Activated T-helper 1 cell treated with Interleukin-2 at 50 U/mL for 16 hours (primary cell): ENCODE results near the gene AVPR2.

Experiments used
- DNase-seq: peaks from one replicate; pipeline ENCODE4 v3.0.0-alpha.2; 2020; ENCODE audit warnings: low read depth

Gene AVPR2

DNA sequence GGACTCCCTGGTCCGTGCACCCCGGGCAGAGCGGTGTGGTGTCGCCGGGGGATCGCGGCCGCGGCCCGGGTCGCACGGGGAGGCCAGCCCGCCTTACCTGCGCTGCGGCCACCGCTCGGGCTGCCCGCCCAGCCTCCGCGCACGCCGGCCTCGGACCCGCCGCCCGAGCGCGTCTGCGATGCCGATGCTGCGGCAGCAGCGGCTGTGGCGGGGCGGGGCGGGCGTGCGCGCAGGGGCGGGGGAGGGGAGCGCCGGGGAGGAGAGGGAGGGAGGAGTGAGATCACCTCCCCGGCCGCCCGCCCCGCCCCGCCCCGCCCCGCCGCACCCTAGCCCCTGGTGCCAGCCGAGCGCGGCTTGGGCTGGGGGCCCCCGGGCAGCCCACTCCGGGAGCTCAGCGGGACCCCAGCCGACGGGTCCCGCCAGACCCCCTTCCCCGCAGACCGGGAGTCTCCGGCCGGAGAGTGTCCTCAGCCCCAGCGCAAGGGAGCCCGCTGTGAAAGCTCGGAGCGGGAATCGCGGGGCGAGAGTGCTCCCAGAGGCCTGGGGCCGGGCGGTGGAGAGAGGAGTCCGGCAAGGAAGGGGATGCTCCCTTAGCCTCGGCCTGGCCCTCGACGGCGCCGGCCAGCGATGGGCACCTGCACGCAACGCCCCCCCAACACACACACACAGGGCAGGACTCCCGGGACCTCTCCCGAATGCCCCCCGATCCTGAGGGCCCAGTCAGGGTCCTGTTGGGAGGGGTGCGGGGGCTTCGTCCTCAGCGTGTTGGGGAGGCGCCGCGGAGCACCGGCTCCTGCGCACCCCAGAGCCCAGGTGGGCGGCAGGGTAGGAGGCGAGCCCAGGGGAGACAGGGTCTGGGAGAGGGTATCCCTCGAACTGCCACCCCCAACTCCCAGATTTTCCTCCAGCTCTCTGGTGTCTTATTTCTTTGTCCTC is 18.2 kb upstream of the AVPR2 start, which contains the start of gene L1CAM:
Gene L1CAM, minus strand, starts transcription at position 206 of the 936 bp plus-strand sequence. CDS start 10,337 bp downstream, outside the sequence.
- DNase-seq, result no peak

- DNase-seq, result no peak
Measured at GRCh38 chrX:153886915-153887314, 17.6 kb upstream of the AVPR2 start.

DNA sequence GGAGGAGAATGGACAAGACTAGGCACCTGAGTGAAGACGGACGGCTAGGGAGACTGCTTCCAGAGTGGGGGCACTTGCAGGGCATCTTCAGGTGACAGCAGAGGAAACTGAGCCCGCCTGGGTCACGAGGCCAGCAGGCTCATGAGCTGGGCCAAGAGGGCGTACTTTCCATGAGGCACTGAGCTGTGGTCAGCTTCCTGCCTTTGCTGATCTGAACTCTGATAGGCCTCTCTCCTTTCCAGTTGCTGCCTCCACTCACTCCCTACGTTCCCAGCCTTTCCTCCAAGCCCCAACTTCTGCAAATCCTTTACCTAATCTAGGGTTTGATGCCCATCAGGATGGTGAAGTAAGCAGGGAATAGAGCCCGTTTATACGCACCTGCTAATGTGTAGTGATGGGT is 17.1 kb upstream of the AVPR2 start:
- DNase-seq, result no peak

DNA sequence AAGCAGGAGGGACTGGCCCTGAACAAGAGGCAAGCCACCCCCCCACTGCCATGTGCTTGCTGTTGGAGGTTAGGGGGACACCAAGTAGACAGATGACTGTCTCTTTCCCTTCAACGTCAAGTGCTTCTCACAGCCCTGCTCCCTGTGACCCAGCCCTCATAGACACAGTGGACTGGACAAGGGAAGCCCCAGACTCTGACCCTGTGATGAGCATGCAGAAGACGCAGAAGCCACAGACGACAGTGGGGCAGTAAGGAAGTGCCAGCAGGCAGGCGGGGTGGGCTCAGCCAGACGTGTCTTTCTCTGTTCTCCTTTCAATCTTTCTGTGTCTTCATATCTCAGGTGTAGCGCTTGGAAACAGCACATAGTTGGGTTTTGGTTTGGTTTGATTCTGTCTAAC is 16.1 kb upstream of the AVPR2 start:
- no peak for DNase-seq

GRCh38 chrX:153889123-153889522 is 15.3 kb upstream of the AVPR2 start:
- DNase-seq, result no peak

GRCh38 chrX:153897899-153898298 is 6.6 kb upstream of the AVPR2 start:
- no peak for DNase-seq

GRCh38 chrX:153900831-153901752 is 3.4 kb upstream of the AVPR2 start:
- peak; percentile 37 for DNase-seq

GRCh38 chrX:153901753-153902140 is 2.7 kb upstream of the AVPR2 start:
- no peak for DNase-seq

DNA sequence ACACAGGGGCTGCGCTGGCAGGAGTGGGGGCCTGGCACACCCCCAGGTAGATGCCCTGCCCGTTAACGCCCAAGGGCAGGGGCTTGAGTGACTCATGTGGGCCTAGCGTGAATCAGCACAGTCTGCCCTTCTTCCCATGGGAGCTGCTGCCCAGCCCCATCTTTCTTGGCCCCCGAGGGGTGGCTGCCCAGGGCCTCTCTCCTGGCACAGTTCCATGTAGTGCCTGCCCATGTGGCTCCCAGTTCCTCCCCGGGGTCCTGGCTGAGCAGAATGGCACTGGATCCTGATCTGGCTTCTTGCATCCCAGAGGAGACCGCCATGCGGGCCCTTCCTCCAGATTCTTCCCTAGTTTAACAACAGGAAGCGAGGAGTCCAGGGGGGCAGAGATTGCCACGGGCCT is 2.1 kb upstream of the AVPR2 start:
- DNase-seq, result no peak

DNA sequence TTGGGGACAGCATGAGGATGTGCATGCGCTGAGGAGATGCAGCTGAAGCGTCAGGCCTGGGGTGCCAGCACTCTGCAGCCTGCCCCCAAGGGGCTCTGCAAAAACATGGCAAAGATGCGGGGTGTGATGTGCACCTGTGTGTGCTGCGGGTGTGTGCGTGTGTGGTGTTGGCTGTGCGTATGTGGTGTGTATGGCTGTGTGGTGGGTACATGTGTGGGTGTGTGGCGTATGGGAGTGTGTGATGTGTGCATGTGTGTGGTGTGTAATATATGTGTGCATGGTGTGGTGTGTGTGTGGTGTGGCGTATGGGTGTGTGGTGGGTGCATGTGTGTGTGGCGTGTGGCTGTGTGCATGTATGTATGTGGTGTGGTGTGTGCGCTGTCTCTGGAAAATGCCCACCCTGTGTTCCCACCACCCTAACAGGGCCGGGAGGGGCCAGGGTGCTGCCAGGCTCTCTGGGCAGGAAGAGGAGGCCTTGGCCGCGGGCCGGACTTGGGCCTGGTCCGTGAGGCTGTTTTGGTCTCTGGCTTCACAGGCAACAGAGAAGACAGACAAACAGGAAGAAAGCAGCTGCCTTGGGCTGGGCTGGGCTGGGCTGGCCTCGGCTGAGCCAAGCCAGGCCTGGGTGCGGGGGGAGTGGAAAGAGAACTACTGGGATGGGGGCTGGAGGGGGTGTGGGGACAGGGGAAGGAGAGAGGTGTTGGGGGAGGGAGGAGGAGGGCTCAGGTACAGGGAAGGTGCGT is 1.1 kb upstream of the AVPR2 start:
- no peak for DNase-seq

GRCh38 chrX:153905481-153906095 is 1.1 kb downstream of the AVPR2 start:
- DNase-seq, result no peak

DNA sequence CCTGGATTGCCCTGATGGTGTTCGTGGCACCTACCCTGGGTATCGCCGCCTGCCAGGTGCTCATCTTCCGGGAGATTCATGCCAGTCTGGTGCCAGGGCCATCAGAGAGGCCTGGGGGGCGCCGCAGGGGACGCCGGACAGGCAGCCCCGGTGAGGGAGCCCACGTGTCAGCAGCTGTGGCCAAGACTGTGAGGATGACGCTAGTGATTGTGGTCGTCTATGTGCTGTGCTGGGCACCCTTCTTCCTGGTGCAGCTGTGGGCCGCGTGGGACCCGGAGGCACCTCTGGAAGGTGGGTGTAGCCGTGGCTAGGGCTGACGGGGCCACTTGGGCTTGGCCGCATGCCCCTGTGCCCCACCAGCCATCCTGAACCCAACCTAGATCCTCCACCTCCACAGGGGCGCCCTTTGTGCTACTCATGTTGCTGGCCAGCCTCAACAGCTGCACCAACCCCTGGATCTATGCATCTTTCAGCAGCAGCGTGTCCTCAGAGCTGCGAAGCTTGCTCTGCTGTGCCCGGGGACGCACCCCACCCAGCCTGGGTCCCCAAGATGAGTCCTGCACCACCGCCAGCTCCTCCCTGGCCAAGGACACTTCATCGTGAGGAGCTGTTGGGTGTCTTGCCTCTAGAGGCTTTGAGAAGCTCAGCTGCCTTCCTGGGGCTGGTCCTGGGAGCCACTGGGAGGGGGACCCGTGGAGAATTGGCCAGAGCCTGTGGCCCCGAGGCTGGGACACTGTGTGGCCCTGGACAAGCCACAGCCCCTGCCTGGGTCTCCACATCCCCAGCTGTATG is 1.8 kb downstream of the AVPR2 start:
- no peak for DNase-seq

GRCh38 chrX:153907456-153907855 is 3.0 kb downstream of the AVPR2 start:
- DNase-seq, result no peak

DNA sequence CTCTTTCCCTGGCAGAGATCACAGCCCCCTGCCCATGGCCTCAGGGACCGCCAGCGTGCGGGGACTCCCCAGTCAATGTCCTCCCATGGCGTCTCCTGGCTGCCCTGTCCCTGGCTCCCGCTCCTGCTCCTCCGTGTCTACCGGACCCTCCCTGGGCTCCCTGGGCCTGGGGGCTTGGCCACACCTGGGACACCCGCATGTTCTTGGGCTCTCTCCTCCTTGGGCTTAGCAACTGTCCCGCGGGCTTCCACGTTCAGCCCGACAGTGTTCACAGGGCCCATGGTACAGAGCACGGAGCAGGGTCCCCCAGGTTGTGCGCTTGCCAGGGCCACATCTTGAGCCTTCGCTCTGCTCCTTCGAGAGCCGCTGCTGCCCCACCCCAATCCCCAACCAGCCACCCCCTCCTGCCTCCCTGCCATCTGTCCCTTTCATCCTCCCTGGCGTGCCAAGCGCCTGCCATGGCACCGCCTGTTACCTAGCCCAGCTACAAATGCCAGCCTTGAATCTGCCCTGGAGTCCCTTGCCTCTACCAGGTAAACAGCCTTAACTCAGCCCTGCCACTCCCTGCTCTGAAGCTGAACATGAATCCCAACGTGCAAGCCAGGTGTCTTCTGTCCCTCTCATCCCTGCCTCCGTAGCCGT is 3.9 kb downstream of the AVPR2 start:
- no peak for DNase-seq

- no peak for DNase-seq
Measured at GRCh38 chrX:153909024-153909979, 4.8 kb downstream of the AVPR2 start.

GRCh38 chrX:153909980-153910360 is 5.5 kb downstream of the AVPR2 start:
- DNase-seq, result no peak

DNA sequence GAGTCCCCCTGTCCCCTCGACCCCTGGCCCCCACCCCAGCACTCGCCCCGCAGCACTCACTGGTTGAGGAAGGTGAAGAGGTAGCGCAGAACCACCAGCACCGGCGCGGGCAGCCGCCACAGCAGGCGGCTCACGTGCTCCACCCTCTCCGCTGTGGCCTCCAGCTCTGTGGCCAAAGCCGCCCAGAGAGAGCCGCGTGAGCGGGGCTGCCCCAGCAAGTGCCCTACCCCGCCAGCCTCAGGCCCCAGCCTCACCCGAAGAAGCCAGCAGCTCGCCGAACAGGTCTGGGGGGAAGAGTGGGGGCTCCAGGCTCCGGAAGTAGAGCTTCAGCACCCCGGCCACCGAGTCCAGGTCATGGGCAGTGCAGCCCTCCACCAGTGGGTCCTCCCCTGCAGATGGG is 6.0 kb downstream of the AVPR2 start:
- DNase-seq, result no peak

GRCh38 chrX:153911798-153912197 is 7.3 kb downstream of the AVPR2 start:
- no peak for DNase-seq

DNA sequence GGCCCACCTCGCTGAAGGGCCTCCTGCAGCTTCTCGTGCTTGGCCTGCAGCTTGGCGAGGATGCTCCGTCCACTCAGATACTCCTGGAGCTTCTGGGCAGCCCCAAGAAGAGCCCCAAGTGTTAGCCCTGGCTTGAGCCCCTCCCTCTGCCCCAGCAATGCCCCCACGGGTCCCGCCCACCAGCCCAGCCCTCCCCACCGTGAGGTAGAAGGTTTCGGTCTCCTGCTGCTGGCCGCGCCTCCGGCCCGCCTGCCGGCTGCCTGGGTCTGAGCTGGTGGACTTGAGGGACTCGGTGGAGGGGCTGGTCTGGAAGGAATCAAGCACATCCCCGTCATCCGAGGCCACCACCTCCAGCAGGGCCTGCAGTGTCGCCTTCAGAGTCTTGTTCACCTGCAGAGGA is 8.7 kb downstream of the AVPR2 start:
- DNase-seq, result no peak
